Ammon's horn (tissue), 1 donor: ENCODE measurements around the gene RMI2.
"Not testable (repeated sequence)": the region's sequence is repeated elsewhere in the genome, so short reads cannot be mapped to it uniquely, and the experiment has no call there.

Experiments used
- DNase-seq: peaks from one replicate; pipeline ENCODE4 v3.0.0-alpha.2; 2016; ENCODE audit warnings: low spot score

Gene RMI2

DNA sequence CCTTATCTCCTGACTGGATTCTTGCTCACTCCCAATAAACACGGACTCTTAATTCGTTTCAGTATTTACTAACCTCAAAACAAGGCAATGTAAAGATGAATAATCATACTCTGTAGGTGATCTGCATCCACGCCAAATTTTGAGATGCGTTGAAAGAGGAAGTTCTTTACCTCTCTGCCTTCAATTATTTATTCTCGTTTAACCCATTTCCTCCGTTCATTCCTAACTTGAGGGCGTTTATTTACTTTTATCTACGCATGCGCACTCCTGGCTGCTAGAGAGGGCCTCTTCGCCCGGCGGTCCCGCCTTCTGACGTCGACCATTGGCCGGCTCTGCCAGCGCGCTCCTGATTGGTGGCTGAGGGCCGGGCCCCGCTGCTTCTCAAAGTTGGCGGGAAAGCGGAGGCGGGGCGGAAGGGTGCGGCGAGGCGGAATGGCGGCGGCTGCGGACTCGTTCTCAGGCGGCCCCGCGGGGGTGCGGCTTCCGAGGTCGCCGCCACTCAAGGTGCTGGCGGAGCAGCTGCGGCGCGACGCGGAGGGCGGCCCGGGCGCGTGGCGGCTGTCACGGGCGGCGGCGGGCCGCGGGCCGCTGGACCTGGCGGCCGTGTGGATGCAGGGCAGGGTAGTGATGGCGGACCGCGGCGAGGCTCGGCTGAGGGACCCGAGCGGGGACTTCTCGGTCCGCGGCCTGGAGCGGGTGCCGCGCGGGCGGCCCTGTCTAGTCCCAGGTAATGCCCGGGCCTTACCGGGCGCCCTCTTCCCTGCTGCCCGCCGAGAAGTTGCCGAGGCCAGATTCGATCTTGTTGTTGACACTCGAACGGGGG, at the start of gene RMI2:
Gene RMI2, plus strand, starts transcription at position 420 of the 823 bp plus-strand sequence. Its CDS starts 13 bp downstream, at position 433.
- peak; percentile 97 for DNase-seq

- no peak for DNase-seq
These were observed 49.6 kb upstream of the RMI2 start for GRCh38 chr16:11295672-11296071.

- DNase-seq: no peak
These were observed 48.9 kb upstream of the RMI2 start for GRCh38 chr16:11296351-11296705.

DNA sequence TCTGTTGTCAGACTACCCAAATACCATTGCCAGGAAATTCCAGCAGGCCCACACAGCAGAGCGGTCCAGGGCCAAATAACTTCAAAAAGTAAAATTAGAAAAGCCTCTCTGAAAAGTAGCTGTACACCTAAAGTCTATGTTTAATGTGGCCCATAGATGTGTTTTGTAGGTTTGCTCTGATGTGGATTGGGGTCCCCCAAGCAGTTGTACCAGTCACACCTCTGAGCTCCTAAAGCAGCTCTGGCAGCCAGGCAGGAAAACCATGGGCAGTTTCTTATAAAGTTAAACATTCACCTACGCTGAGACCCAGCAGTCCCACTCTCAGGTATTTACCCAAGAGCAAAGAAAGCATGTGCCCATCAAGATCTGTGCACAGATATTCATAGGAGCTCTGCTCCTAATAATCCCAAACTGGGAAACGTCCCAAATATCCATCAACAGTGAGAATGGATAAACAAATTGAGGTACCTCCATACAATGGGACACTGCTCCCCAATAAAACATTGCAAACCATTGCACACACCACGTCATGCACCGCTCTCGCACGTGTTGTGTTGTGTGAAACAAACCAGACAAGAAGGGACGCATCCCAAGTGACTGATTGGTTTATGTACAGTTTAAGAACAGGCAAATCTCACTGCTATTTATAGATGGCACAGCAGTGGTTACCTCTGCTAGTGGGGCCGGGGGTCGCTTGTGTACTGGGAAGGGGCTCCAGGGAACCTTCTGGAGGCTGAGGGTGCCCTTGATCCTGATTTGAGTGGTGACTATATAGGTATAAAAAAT, 48.4 kb upstream of the RMI2 start:
- no peak for DNase-seq

DNA sequence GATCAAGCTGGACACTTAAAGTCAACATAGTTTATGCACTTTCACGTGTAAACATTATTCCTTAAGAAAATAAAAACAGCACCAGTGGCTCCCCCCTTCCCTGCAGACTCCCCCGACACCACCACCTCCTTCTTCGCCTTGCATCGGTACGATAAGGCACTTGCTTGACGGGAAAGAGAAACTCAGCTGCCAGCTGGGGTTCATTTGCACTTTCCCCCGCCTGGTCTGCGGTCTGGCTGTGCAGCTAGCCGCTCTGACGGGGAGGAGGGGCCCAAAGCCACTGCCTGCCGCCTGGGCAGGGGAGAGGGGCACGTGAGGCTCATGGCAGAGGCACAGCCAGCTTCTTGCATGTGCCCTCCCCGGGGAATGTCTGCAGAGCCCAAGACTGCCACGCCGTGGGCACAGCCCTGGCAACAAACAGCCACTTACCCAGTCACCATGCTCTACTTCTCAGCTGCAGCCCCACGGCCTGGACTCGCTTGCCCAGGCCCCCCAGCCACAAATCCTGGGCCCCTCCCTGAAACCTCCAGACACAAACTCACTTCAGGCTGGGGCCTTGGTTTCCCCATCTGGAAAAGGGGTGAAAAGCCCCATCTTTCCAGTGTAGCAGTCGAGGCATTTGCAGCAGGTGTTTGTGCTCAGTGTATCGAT, 47.6 kb upstream of the RMI2 start:
- peak; percentile 85 for DNase-seq

DNA sequence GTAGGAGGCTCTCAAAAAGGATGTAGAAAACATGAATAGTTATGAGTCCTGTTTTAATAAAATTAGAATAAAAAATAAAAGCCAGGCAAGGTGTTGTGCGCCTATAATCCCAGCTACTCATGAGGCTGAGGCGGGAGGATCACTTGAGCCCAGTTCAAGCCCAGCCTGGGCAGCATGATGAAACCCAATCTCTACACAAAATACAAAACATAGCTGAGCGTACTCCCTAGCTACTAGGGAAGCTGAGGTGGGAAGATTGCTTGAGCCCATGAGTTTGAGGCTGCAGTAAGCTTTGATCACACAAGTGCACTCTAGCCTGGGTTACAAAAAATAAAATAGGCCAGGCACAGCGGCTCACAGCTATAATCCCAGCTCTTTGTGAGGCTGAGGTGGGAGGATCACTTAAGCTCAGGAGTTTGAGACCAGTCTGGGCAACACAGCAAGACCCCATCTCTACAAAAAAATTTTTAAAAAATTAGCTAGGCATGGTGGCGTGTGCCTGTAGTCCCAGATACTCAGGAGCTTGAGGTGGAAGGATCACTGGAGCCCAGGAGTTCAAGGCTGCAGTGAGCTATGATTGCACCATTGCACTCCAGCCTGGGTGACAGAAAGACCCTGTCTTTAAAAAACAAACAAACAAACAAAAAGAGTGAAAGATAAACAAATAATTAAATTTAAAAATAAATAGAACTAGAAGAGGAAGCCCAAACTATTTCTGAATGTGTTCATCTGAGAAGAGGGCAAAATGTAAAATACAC, 46.9 kb upstream of the RMI2 start:
- no peak for DNase-seq

- not testable (repeated sequence) for DNase-seq
These were observed 46.2 kb upstream of the RMI2 start for GRCh38 chr16:11298950-11299547.

GRCh38 chr16:11299865-11300559, 45.2 kb upstream of the RMI2 start:
- no peak for DNase-seq

DNA sequence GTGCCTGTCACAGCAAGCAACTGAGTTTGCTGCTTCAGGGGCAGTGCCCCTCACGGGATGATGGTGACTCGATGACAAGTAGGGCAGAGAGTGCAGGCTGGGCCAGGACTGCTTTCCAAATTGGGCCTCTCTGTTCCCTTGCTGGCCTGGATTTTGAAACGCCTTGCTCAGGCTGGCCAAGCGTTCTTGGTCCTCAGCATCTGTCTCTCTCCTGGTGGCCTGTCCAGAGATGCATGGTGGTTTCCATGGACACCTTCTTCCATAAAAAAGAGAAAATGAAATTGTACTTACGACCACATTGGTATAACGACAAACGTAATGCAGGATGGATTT, 44.7 kb upstream of the RMI2 start:
- no peak for DNase-seq

DNA sequence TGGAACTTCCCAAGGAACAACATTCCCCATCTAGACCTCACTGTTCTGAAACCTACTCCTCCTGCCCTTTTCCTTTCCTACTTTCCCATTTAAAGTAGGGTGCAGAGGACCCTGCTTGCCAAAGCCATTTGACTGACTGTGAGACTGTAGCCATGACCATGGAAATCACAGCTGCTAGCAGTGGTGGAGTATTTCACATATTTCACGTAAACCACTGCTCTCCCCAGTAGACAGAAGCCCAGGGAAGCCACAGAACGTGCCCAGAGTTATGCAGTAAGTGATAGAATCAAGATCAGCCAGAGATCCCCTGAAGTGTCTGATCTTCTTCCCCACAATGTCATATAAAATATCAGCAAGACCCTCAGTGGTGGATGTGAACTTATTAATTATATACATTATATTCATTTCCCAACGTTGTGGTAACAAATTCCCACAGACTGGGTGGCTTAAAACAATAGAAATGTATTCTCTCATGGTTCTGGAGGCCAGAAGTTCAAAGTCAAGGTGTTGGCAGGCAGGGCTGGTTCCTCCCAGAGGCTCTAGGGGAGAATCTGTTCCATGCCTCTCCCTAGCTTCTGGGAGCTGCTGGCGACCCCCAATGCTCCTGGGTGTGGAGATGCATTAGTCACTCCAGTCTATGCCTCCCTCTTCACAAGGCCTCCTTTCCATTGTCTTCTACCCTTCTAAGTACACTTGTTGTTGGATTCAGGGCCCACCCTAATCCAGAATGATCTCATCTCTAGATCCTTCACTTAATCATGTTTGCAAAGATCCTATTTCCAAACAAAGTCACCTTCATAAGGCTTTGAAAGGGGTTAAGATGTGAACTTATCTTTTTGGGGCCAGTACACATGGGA, 43.4 kb upstream of the RMI2 start:
- no peak for DNase-seq

GRCh38 chr16:11302977-11303376, 42.3 kb upstream of the RMI2 start:
- DNase-seq: no peak

DNA sequence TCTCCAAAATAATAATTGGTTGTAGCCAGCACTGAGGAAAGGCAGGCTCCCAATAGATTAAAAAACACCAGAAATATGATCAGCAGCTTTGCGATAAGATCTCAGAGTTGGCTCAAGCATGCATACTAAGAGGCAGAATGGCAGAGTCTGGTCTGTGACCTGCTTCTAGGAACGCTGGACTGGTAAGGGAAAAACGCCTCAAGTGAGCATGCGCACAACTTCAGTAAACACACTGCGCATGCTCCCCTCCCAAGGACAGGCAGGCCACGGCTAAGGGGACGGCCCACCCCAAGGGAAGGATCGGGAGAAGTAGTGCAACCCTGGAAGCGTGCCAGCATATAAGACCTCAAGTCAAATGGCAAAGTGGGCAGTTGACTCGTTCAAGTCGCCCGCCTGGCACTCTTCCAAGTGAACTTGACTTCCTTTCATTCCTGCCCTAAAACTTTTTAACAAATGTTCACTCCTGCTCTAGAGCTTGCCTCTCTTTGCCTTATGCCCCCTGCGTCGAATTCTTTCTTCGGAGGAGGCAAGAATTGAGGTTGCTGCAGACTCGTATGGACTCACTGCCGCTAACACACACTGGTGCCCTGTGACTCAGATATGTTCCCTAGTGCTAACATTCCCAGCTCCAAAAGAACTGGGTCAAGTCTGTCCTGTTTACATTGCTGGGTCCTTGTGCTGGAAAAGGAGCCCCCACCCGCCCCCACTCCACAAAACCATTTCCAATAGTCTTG, 41.7 kb upstream of the RMI2 start:
- no peak for DNase-seq

- DNase-seq: no peak
These were observed 38.9 kb upstream of the RMI2 start for GRCh38 chr16:11306381-11306780.

DNA sequence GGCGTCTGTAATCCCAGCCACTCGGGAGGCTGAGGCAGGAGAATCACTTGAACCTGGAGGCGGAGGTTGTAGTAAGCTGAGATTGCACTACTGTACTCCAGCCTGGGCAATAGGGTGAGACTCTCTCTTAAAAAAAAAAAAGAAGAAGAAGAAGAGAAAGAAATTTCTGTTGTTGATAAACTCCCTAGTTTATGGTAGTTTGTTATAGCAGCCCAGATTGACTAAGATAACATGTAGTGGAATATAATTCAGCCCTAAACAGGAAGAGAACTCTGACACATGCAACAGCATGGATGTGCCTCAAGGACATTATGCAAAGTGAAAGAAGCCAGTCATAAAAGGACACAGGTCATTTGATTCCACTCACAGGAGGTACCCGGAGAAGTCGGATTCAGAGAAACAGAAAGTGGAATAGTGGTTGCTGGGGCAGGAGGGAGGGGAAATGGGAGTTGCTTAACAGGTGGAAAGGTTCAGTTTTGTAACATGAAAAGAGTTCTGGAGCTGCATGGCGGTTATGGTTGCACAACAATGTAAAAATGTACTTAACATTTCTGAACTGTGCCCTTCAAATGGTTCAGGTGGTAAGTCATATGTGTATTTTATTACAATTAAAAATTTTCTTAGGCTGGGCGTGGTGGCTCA, 38.1 kb upstream of the RMI2 start:
- DNase-seq: no peak

GRCh38 chr16:11307639-11308492, 37.4 kb upstream of the RMI2 start:
- no peak for DNase-seq

GRCh38 chr16:11308493-11309283, 36.6 kb upstream of the RMI2 start:
- no peak for DNase-seq
